Cardiac fibroblast (primary cell): ENCODE results near the gene MAP1LC3A.
A peak's percentile ranks its signal among the peaks of the same experiment; 100 is the strongest.
"Not testable (repeated sequence)": the region's sequence is repeated elsewhere in the genome, so short reads cannot be mapped to it uniquely, and the experiment has no call there.

Source experiments
- DNase-seq, 2 donors: peaks; one replicate each; pipeline versions ENCODE4 v3.0.0 to v3.0.0-alpha.2; 2010; ENCODE audit warnings: low read depth in 2 of 2
- H3K4me3 ChIP-seq, 2 donors: replicated peaks in 1 of 2; 1 replicate in 1 of 2; 2 replicates in 1 of 2; pipeline ENCODE4 v1.5.1; 2011; ENCODE audit warnings: low read depth in 2 of 2, low read length in 2 of 2, mild to moderate bottlenecking in 2 of 2, moderate library complexity in 1 of 2
- TF ChIP-seq, protein P1 (sequence below): IDR thresholded peaks from one replicate; pipeline ENCODE4 v1.5.1; 2011; ENCODE audit warnings: low read depth, mild to moderate bottlenecking, low read length, inconsistent platforms

The MAP1LC3A gene

DNA sequence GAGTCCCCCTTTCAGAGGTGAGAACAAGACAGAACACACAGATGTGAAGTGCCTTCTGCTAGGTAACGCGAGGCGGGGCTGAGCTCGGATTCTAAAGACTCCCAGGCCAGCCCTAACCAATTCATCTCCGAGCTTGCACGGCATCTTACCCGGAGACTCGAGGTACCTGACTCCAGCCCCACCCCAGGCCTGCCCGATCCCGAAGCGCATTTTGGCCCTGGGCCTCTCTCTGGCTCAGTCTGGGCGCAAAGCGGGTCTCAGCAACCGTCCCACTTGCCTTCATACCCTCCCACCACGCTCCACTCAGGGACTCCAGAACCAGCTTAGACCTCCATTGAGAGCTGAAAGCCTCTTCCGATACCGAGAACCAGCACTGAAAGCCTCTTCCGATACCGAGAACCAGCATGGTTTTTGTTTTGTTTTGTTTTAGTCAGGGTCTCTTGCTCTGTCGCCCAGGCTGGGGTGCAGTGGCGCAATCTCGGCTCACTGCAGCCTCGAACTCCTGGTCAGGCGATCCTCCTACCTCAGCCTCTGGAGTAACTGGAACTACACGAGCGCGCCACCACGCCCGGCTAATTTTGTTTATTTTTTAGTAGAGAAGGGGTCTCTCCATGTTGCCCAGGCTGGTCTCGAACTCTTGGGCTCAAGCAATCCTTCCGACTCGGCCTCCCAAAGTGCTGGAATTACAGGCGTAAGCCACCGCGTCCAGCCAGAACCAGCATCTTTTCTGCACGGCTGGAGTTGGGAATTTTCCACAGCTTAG is 42.9 kb upstream of the MAP1LC3A start:
- TF ChIP-seq, protein P1, sequence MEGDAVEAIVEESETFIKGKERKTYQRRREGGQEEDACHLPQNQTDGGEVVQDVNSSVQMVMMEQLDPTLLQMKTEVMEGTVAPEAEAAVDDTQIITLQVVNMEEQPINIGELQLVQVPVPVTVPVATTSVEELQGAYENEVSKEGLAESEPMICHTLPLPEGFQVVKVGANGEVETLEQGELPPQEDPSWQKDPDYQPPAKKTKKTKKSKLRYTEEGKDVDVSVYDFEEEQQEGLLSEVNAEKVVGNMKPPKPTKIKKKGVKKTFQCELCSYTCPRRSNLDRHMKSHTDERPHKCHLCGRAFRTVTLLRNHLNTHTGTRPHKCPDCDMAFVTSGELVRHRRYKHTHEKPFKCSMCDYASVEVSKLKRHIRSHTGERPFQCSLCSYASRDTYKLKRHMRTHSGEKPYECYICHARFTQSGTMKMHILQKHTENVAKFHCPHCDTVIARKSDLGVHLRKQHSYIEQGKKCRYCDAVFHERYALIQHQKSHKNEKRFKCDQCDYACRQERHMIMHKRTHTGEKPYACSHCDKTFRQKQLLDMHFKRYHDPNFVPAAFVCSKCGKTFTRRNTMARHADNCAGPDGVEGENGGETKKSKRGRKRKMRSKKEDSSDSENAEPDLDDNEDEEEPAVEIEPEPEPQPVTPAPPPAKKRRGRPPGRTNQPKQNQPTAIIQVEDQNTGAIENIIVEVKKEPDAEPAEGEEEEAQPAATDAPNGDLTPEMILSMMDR: no peak
- peak overlapping the region; percentile 78 to 85 for H3K4me3 ChIP-seq
- peak; percentile 39 to 61 for DNase-seq

DNA sequence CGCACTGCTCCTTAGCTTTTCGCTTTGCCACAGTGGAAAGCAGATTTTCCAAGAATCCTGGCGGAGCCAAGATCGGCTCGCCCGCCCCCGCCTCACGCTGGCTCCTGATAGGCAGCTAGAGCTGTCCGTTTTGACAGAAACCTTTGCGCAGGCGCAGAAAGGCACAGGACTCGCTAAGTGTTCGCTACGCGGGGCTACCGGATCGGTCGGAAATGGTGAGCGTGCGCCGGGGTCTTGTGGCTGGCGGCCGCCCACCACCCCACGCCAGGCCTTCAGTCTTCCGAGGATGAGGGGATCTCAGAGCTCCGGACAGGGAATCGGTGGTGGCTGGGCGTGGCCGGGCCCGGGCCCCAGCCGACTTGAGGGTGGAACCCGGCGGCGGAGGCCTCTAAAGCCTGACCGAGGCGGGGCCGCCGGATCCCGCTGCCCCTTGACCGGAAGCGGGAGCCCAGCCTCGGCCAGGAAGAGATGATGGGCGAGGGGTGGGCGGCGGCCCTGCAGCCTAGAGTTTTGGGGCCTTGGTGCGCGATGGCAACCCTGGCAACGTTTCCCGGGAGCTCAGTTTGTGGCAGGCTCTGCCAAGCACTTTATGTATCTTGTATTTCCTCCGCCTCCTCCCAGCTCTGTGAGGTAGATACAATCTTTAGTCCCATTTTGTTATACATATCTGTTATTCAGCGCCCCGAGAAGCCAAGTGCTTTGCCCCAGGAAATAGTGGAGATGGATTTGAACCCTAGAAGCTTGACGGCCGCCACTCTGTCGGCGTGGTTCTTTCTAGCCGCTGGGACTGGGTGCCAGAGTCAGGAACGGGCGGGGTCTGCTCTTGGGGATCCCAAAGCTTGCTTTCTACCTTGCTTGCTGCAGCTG is 42.0 kb upstream of the MAP1LC3A start, which contains the start of gene DYNLRB1:
DYNLRB1 (plus strand) TSS at position 176 of the 867 bp plus-strand sequence; CDS start at position 213, 37 bp downstream.
- peak; percentile 97 to 98 for DNase-seq
- TF ChIP-seq, protein P1: no peak
- peak within 1 kb of the TSS; percentile 78 to 85 for H3K4me3 ChIP-seq

- TF ChIP-seq, protein P1: no peak
- DNase-seq: peak in 1 of 2 donors; percentile 29
- peak overlapping the region; percentile 78 to 85 for H3K4me3 ChIP-seq
Measured at GRCh38 chr20:34517114-34517505, 41.4 kb upstream of the MAP1LC3A start.

DNA sequence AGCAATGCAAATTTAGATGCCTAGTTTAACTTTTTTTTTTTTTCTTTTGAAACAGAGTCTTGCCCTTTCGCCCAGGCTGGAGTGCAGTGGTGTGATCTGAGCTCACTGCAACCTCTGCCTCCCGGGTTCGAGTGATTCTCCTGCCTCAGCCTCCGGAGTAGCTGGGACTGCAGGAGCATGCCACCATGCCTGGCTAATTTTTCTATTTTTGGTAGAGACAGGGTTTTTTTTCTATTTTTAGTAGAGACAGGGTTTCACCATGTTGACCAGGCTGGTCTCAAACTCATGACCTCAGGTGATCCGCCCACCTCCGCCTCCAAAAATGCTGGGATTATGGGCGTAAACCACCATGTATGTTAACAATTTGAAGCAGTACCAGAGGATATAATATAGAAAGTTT is 39.7 kb upstream of the MAP1LC3A start:
- DNase-seq, H3K4me3 ChIP-seq: not testable (repeated sequence)

DNA sequence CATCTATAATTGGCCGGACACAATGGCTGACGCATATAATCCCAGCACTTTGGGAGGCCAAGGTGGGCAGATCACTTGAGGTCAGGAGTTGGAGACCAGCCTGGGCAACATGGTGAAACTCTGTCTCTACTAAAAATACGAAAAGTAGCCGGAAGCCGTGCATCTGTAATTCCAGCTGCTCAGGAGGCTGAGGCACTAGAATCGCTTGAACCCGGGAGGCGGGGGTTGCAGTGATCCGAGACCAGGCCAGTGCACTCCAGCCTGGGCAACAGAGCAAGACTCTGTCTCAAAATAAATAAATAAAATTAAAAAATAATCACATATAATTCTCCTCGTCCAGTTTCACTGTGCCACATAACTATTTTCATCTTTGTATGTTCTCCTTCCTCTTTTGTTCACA is 38.7 kb upstream of the MAP1LC3A start:
- H3K4me3 ChIP-seq, DNase-seq: not testable (repeated sequence)

DNA sequence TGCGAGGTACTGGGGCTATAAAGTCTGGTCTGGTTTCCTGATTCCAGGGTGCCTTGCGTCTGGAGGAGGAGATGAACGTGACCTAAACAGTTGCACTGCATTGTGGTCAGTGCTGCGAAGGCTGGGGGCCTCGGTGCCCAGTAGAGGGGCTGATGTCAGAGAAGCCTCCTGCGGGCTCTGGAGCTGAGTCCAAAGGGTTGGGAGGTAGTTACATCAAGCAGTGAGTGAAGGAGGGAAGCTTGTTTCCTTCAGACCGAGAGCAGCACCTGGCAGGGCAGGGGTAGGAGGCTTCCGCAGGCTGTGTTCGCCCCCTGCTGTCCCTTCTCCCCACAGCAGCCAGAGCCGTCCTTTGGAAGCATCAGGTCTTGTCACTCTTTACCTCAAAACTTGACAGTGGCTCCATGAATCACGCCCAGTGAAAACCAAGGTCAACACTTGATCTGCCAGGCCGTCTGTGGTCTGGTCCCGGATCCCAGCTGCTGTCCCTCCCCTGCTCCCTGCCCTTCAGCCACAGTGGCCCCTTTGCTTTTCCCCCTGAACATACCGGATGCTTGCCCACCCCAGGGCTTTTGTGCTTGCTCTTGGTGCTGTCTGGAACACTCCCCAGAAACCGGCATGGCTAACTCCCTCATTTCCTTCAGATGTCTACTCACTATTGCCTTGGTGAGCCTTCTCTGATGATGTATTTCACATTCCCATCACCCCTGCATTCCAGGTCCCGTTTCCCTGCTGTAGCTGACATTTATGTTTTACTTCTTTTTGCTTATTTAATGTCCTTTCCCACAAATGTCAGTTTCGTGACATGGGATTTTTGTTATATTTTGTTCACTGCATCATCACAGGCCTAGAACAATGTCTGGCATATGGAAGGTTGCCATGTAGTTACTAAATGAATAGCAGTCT is 35.3 kb upstream of the MAP1LC3A start:
- no peak overlapping the region for H3K4me3 ChIP-seq
- TF ChIP-seq, protein P1: peak; percentile 76
- peak; percentile 61 to 76 for DNase-seq

- DNase-seq: no peak
- TF ChIP-seq, protein P1: no peak
- H3K4me3 ChIP-seq: no peak overlapping the region
Measured at GRCh38 chr20:34524426-34524825, 34.1 kb upstream of the MAP1LC3A start.
